ENCODE data around the gene TPBGL.
"Not testable (repeated sequence)": the region's sequence is repeated elsewhere in the genome, so short reads cannot be mapped to it uniquely, and the experiment has no call there.

The TPBGL gene

GRCh38 chr11:75273411-75274391 is 33.1 kb downstream of the TPBGL start:
- DNase-seq = no peak

DNA sequence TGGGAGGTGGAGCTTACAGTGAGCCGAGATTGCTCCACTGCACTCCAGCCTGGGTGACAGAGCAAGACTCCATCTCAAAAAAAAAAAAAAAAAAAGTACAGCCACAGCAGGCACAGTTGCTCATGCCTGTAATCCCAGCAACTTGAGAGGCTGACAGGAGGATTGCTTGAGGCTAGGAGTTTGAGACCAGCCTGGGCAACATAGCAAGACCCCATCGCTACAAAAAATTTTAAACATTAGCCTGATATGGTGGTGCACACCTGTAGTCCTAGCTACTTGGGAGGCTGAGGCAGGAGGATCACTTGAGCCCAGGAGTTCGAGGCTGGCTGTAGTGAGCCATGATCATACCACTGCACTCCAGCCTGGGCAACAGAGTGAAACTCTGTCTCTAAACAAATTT is 34.1 kb downstream of the TPBGL start:
- DNase-seq = not testable (repeated sequence)

DNA sequence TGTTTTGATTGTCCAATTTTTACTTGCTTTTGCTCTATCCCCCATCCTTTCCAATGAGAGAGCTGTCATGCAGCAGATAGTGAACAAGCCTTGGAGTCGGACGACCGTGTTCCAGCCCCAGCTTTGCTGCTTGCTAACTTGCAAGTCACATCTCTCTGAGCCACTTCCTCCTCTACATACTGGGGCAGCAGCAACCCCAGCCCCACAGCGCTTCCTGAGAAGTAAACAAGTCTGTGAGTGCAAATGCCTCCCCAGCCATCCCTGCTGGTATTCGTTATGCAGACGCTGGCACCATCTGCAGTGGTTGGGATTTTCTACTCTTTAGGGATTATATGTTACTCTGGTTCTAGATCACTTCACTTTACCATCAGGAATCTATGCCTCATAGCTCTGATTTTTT is 35.0 kb downstream of the TPBGL start:
- DNase-seq = peak; percentile 6

- DNase-seq = no peak
These were observed 35.6 kb downstream of the TPBGL start for GRCh38 chr11:75276186-75276585.

DNA sequence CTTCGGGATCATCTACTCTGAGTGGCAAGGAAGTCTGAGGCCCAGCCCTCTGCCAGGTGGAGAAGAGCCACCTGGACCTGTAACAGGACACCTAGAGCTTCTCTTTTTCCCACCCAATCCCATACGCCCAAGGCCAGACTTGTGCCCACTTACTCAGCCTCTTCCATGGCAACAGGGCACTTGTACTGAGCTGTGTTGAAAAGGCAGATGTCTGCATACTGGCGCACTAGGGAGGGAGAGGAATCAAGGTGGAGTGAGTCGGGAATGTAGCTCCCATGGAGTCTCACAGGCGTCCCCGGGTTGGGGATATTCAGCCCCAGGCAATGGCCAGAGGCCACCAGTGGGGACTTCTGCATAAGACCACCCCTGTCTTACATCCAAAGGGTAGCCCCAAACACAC is 36.1 kb downstream of the TPBGL start:
- DNase-seq = no peak

GRCh38 chr11:75277211-75277805 is 36.7 kb downstream of the TPBGL start:
- DNase-seq = no peak

DNA sequence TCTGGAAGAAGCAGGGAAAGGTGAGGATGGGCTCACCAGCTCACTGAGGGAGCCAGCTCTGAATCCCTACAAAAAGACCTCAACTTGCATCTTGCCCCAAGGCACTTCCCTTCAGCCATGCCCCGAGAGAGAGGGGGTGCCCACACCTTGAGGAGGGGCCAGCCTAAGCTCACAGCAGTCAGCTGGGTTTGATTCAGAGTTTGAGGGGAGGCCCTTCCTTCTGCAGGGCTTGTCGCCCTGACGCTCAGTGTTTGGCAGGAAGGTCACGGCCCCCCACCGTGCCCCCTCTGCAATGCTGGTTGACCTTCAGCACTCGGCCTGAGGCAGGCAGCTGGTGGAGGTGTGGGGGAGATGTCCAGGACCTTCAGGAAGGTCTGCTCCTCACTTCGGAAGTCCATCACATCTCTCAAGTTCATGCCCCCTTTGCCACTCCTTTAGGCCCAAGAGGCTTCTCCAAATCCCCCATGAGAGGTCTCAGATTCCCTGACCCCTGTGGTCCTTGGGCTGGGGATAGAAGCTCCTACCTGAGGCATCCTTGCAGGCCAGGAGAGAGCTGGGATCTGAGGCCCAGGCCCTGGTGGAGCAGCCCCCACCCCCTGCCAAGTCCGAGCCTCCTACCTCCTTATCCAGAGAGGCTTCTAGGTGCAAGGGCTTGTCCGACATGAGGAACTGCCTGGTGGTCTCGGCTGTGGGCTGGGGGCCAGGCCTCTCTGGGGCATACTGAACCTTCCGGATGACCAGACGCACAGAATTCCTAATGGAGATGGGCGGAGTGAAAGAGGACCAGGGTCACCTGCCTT is 37.6 kb downstream of the TPBGL start:
- no peak for DNase-seq

GRCh38 chr11:75279273-75279672 is 38.7 kb downstream of the TPBGL start:
- DNase-seq = peak; percentile 7

DNA sequence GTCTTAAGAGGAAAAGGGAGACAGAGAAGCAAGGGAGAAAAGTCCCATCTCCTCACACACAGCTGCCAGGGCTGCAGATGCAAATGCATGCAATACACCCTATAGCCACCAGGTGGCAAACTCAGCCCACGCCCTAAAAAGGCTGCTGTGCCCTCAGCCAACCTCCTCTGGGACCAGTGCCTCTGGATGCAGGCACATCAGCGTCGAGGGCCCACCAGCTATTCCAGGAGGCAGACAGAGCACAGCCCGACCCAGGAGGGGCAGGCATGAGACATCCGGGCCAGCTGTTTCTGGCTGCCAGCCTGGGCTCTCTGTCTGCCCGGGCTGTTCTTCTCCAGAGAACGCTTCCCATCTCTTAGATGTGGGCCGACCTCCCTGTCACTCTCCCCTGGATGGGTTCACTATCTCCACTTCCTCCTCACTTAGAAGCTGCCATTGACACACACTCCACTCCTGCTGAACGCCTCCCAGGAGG is 39.7 kb downstream of the TPBGL start:
- peak; percentile 61 for DNase-seq

GRCh38 chr11:75280770-75281468 is 40.3 kb downstream of the TPBGL start:
- DNase-seq = no peak

GRCh38 chr11:75281469-75282095 is 41.0 kb downstream of the TPBGL start:
- no peak for DNase-seq

DNA sequence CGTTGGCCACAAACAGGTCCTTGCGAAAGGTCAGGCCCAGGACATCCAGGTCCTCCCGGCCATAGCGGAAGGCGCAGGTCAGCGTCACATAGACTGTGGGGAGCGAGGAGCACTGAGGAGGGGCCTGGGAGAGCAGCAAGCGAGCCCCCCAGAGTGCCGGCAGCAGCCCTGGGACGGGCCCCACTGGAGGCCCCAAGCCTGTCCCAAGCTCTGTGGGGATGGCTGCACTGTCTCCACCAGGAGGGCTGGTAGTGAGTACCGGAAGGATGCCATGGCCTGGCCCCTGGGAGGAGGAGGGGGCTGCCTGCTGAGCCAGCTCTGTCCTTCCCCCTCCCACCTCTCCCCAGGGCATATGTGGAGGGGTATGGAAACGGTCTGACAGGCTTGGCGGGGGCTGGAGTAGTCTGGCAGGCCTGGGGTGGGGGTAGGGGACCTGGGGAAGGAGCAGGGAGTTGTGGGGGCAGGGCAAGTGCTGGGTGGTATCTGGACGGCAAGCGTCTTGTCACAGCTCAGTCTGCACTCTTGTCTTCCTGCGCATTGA is 42.9 kb downstream of the TPBGL start:
- DNase-seq = no peak

- DNase-seq = no peak
These were observed 45.3 kb downstream of the TPBGL start for GRCh38 chr11:75285776-75286360.

DNA sequence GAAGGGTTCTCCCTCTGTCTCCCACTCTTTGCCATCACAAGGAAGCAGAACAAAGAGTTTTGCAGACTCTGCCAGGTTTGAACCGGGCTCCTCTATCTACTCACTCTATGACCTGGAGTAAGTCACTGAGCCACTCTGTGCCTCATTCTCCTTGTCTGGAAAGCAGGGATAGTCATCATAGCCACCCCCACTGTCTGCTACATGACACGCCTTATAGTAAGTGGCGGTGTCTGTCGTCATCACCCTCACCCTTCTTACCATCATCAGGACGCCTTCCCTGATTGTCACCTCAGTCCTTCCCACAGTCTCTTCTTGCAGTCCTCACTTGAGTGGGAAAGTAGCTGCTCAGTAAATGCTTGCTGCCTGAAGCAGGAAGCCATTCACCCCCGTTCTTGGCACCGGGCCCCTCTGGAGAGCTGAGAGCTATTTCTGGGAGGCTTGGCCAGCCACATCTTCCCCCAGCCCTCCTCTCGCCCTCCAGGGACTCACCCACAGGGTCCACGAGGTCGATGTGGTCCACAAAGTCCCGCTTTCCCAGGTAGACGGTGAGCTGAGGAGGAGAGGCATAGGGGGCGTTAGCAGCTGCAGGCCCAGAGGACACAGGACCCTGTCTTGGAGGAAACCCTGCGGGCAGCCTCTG is 46.4 kb downstream of the TPBGL start:
- no peak for DNase-seq

GRCh38 chr11:75287579-75287978 is 47.0 kb downstream of the TPBGL start:
- DNase-seq = no peak

DNA sequence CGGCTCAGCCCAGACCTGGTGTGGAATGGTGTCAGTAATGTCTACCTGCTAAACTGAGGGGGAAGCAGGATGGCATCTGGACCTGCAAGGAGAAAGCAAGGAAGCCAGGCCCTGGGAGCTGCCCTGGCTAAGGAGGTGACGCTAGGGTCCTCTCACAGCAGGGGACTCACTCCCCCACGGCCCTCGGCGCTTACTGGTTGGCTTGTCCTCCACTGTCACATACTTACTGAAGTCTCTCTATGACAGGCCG is 48.9 kb downstream of the TPBGL start:
- no peak for DNase-seq

DNA sequence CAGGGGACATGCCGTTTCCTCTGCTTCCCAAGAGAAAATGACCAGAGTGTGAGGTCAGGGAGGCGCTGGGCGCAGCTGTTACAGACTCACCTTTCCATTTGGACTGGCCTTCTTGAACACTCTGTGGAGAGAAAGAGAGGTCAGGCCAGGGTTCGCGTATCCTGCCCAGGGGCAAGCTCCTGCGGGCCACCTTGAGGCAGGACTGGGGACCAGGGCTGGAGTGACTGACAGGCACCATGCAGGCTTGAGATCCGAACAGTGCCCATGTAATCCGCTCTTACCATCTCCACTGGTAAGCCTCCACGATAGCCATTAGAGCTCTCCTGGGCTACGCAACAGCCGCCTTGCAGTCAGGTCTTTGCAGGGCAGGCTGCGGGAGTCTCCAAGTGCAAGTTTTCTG is 49.3 kb downstream of the TPBGL start:
- no peak for DNase-seq

DNA sequence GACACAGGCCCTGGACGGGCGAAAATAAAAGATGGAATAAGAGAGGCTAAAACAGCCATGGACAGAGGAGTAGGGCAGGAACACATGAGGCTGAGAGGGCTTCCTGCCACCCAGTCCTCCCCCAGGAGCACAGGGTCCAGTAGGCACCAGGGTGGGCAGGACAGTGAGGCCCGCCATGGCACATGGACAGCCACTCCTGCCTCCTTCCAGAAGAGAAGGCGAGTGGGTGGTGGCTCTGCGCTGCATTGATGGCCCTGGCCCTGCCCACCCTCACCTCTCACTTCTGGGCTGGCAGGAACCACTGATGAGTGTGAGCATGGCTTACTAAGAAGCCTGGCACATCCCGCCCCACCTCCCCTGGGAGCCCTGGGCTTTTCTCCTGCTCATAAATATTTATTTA is 51.2 kb downstream of the TPBGL start:
- no peak for DNase-seq

DNA sequence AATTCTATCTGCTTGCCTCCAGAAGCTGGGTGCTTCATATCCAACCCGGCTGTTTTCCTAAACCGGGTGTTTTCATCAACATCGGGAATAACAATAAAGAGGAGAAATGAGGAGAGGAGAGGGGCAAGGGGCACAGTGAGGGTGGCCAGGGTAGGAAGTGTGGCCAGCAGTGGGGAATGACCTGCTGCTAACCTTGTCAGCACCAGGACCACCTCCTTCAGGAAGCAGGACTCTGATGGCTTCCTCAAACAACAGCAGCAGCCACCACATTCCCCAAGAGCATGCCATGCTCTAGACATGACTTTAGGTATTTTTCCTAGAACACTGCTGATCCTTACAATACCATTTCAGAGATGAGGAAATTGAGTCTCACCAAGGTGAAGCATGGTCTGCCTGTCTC is 52.4 kb downstream of the TPBGL start:
- no peak for DNase-seq

Measured in fibroblast of skin of right quadriceps (primary cell).